Measurements from ENCODE around the gene UBASH3B.

DNA sequence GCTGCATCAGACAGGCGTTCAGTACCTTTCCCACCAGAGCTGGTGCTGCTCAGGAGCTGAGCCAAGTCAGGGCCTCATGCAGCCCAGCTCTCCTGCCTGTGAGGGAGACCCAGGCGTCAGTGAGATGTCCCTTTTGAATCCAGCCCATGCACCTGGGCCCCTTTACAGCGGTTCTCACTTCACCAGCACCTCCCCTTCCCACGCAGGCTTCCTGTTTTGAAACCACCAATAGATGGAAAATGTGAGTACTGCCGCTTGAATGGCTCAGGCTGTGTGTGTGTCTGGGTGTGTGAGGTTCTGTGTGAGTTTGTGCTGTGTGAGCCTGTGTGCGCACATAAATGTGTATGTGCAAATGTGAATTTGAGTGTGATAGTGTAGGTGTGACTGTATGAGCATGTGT lies 88.4 kb downstream of the UBASH3B start:
- TF ChIP-seq FOXP2 (optimal IDR thresholded peaks at IDR 0.05; ENCODE audit: borderline replicate concordance, extremely low read depth, extremely low read length, insufficient read depth) (no peak), POLR2AphosphoS5 (IDR thresholded peaks at IDR 0.05; ENCODE audit: low read depth, low read length) (no peak)

Measured in PFSK-1 (cell line).